ENCODE results near the gene SLIT3. TPM values are rescaled to one million over a fixed set of nuclear protein-coding genes. Genes with fewer than 3 reads are reported as not detected.
A peak's percentile ranks its signal among the peaks of the same experiment; 100 is the strongest.

SLIT3 gene
- total and polyA plus RNA-seq, 4 donors = 4.6 to 48.5 (median 19.8) TPM

GRCh38 chr5:168987543-168988300 is 313.2 kb downstream of the SLIT3 start:
- Histone ChIP-seq H3K27me3 (ENCODE audit: control insufficient read depth in 3 of 3, insufficient read depth in 3 of 3, low read length in 2 of 3) (no peaks in the 10 kb centered on the region), H3K27ac (ENCODE audit: low read depth in 1 of 2, low read length in 1 of 2) (no peak overlapping the region), H3K4me3 (no peak overlapping the region), H3K36me3 (ENCODE audit: control insufficient read depth in 4 of 4, insufficient read depth in 4 of 4, low read length in 4 of 4) (no peaks in the 10 kb centered on the region), H3K9ac (ENCODE audit: insufficient read depth in 1 of 2, low read length in 2 of 2) (no peak overlapping the region), H3K4me1 (ENCODE audit: control insufficient read depth in 5 of 5, insufficient read depth in 5 of 5, low read length in 5 of 5) (peaks cover 0 to 11% (median 2%) of the 10 kb centered on the region in 5 donors), H3K9me3 (ENCODE audit: control insufficient read depth in 4 of 4, insufficient read depth in 3 of 4, low read length in 3 of 4) (no peaks in the 10 kb centered on the region)
- no peak for ATAC-seq (ENCODE audit: insufficient read depth, low FRiP score)
- 39 to 52% methylated on average over 11 of the region's 11 CpGs for WGBS, 2 donors
- DNase-seq = peak; percentile 79 to 82 (median 79)
- peak; percentile 68 for TF ChIP-seq CTCF (IDR thresholded peaks at IDR 0.05; ENCODE audit: control extremely low read depth, extremely low read depth)

GRCh38 chr5:168985454-168985853 is 315.5 kb downstream of the SLIT3 start:
- no peak overlapping the region for H3K9ac ChIP-seq (ENCODE audit: insufficient read depth in 1 of 2, low read length in 2 of 2)
- no peak for TF ChIP-seq CTCF (IDR thresholded peaks at IDR 0.05; ENCODE audit: control extremely low read depth, extremely low read depth)
- no peaks in the 10 kb centered on the region for H3K27me3 ChIP-seq (ENCODE audit: control insufficient read depth in 3 of 3, insufficient read depth in 3 of 3, low read length in 2 of 3)
- H3K36me3 ChIP-seq (ENCODE audit: control insufficient read depth in 4 of 4, insufficient read depth in 4 of 4, low read length in 4 of 4) = no peaks in the 10 kb centered on the region
- H3K4me3 ChIP-seq = no peak overlapping the region
- no peak for DNase-seq
- H3K27ac ChIP-seq (ENCODE audit: low read depth in 1 of 2, low read length in 1 of 2) = no peak overlapping the region
- H3K9me3 ChIP-seq (ENCODE audit: control insufficient read depth in 4 of 4, insufficient read depth in 3 of 4, low read length in 3 of 4) = no peaks in the 10 kb centered on the region
- no peak for ATAC-seq (ENCODE audit: insufficient read depth, low FRiP score)
- WGBS, 2 donors = 83 to 94% methylated on average over 5 of the region's 5 CpGs
- H3K4me1 ChIP-seq (ENCODE audit: control insufficient read depth in 5 of 5, insufficient read depth in 5 of 5, low read length in 5 of 5) = peaks cover 0 to 3% (median 0%) of the 10 kb centered on the region in 5 donors

- no peaks in the 10 kb centered on the region for H3K27me3 ChIP-seq (ENCODE audit: control insufficient read depth in 3 of 3, insufficient read depth in 3 of 3, low read length in 2 of 3)
- no peaks in the 10 kb centered on the region for H3K9me3 ChIP-seq (ENCODE audit: control insufficient read depth in 4 of 4, insufficient read depth in 3 of 4, low read length in 3 of 4)
- H3K4me1 ChIP-seq (ENCODE audit: control insufficient read depth in 5 of 5, insufficient read depth in 5 of 5, low read length in 5 of 5) = peaks cover 0 to 6% (median 2%) of the 10 kb centered on the region in 5 donors
- no peak for TF ChIP-seq CTCF (IDR thresholded peaks at IDR 0.05; ENCODE audit: control extremely low read depth, extremely low read depth)
- no peak overlapping the region for H3K9ac ChIP-seq (ENCODE audit: insufficient read depth in 1 of 2, low read length in 2 of 2)
- DNase-seq (no peak), ATAC-seq (ENCODE audit: insufficient read depth, low FRiP score) (no peak)
- no peaks in the 10 kb centered on the region for H3K36me3 ChIP-seq (ENCODE audit: control insufficient read depth in 4 of 4, insufficient read depth in 4 of 4, low read length in 4 of 4)
- 85% methylated on average over 5 of the region's 5 CpGs for WGBS, 2 donors
- no peak overlapping the region for H3K4me3 ChIP-seq
- H3K27ac ChIP-seq (ENCODE audit: low read depth in 1 of 2, low read length in 1 of 2) = no peak overlapping the region
These were observed 316.7 kb downstream of the SLIT3 start for GRCh38 chr5:168984135-168984675.
